Right atrium auricular region (tissue), 2 donors: ENCODE data around the gene CRY2. TPM values are rescaled to one million over a fixed set of nuclear protein-coding genes. Genes with fewer than 3 reads are reported as not detected.

Source experiments
- DNase-seq: peaks from one replicate; pipeline ENCODE4 v3.0.0-alpha.2; 2019; ENCODE audit warnings: low spot score
- H3K27ac ChIP-seq, 2 donors: fragments of 200-600 bp; sonication (generic); 1 replicate in 1 of 2; 2 replicates in 1 of 2; pipeline ENCODE4 v1.5.1; 2016 to 2019
- H3K27me3 ChIP-seq, 2 donors: fragments of 200-600 bp; sonication (generic); one replicate each; pipeline versions ENCODE4 v1.5.1 to v1.6.0; 2017 to 2019
- H3K36me3 ChIP-seq: fragments of 200-600 bp; sonication (generic); one replicate; pipeline ENCODE4 v1.5.1; 2016
- H3K4me1 ChIP-seq, 2 donors: fragments of 200-600 bp; sonication (generic); one replicate each; pipeline versions ENCODE4 v1.5.1 to v1.6.0; 2017 to 2019
- H3K4me3 ChIP-seq, 2 donors: fragments of 200-600 bp; sonication (generic); 1 replicate in 1 of 2; 2 replicates in 1 of 2; pipeline ENCODE4 v1.5.1; 2017 to 2019; ENCODE audit warnings: mild to moderate bottlenecking in 1 of 2, moderate library complexity in 1 of 2
- H3K9me3 ChIP-seq, 2 donors: fragments of 200-600 bp; sonication (generic); one replicate each; pipeline ENCODE4 v1.5.1; 2019
- CTCF ChIP-seq, 2 donors: fragments of 200-600 bp; sonication (generic); IDR thresholded peaks; one replicate each; pipeline ENCODE4 v1.5.1; 2019; ENCODE audit warnings: antibody characterized with exemption in 2 of 2
- total RNA-seq, 2 donors: library from RNA; depleted of rRNA; stranded (reverse); fragments of >200 nt; gene quantifications; one replicate each; pipeline ENCODE4 v1.1.0, GENCODE V29; 2016

CRY2 gene
- total RNA-seq, 2 donors from 2014 or later, result 43.0 to 62.9 TPM

GRCh38 chr11:45922425-45923082 lies 75.3 kb downstream of the CRY2 start, which contains the start of gene LARGE2:
LARGE2 (plus strand) TSS chr11:45922656; CDS start chr11:45922883, 227 bp downstream.
- Histone ChIP-seq H3K4me1 (peaks cover 0 to 30% of the 10 kb centered on the region in 2 donors), H3K4me3 (peak within 1 kb of the TSS; percentile 37 to 42), H3K27ac (no peak within 1 kb of the TSS), H3K36me3 (no peaks in the 10 kb centered on the region), H3K9me3 (no peaks in the 10 kb centered on the region), H3K27me3 (peaks cover 5 to 13% of the 10 kb centered on the region in 2 donors)
- no peak for TF ChIP-seq CTCF (IDR thresholded peaks at IDR 0.05)
- no peak for DNase-seq

- no peaks in the 10 kb centered on the region for H3K36me3 ChIP-seq
- no peak for TF ChIP-seq CTCF (IDR thresholded peaks at IDR 0.05)
- H3K27me3 ChIP-seq, result peaks cover 5 to 13% of the 10 kb centered on the region in 2 donors
- peaks cover 0 to 25% of the 10 kb centered on the region in 2 donors for H3K4me1 ChIP-seq
- H3K9me3 ChIP-seq, result no peaks in the 10 kb centered on the region
- no peak overlapping the region for H3K4me3 ChIP-seq
- no peak overlapping the region for H3K27ac ChIP-seq
- DNase-seq, result no peak
These were observed 77.0 kb downstream of the CRY2 start for GRCh38 chr11:45924036-45924915.

GRCh38 chr11:45924927-45925326 lies 77.7 kb downstream of the CRY2 start:
- peaks cover 5 to 13% of the 10 kb centered on the region in 2 donors for H3K27me3 ChIP-seq
- no peak overlapping the region for H3K4me3 ChIP-seq
- H3K27ac ChIP-seq, result no peak overlapping the region
- no peaks in the 10 kb centered on the region for H3K9me3 ChIP-seq
- H3K36me3 ChIP-seq, result no peaks in the 10 kb centered on the region
- no peak for TF ChIP-seq CTCF (IDR thresholded peaks at IDR 0.05)
- H3K4me1 ChIP-seq, result peaks cover 0 to 19% of the 10 kb centered on the region in 2 donors
- no peak for DNase-seq

- Histone ChIP-seq H3K4me3 (no peak overlapping the region), H3K27me3 (peaks cover 5 to 13% of the 10 kb centered on the region in 2 donors), H3K4me1 (peaks cover 0 to 23% of the 10 kb centered on the region in 2 donors), H3K27ac (no peak overlapping the region), H3K36me3 (no peaks in the 10 kb centered on the region), H3K9me3 (no peaks in the 10 kb centered on the region)
- no peak for TF ChIP-seq CTCF (IDR thresholded peaks at IDR 0.05)
- no peak for DNase-seq
These were observed 78.3 kb downstream of the CRY2 start for GRCh38 chr11:45925550-45925949.

GRCh38 chr11:45926001-45926401 lies 78.7 kb downstream of the CRY2 start:
- peaks cover 5 to 13% of the 10 kb centered on the region in 2 donors for H3K27me3 ChIP-seq
- H3K36me3 ChIP-seq, result no peaks in the 10 kb centered on the region
- no peak for DNase-seq
- no peak overlapping the region for H3K4me3 ChIP-seq
- H3K4me1 ChIP-seq, result peaks cover 0 to 27% of the 10 kb centered on the region in 2 donors
- H3K27ac ChIP-seq, result no peak overlapping the region
- no peaks in the 10 kb centered on the region for H3K9me3 ChIP-seq
- TF ChIP-seq CTCF (IDR thresholded peaks at IDR 0.05), result no peak
